K562 (cell line): ENCODE measurements around the gene NEK3. TPM values are rescaled to one million over a fixed set of nuclear protein-coding genes. Genes with fewer than 3 reads are reported as not detected.

Experiments
- BCOR ChIP-seq: fragments of 450-650 bp; IDR thresholded peaks from 2 replicates; pipeline ENCODE4 v1.6.1; 2016
- BRD9 ChIP-seq: fragments of 450-650 bp; IDR thresholded peaks from 2 replicates; pipeline ENCODE4 v1.6.1; 2018; ENCODE audit warnings: low read depth; ENCODE audit not compliant: partially characterized antibody
- polyA plus RNA-seq, 8 experiments: library from polyadenylated mRNA; depleted of rRNA in 4 of 8; stranded (reverse) in 5 of 8; unstranded in 3 of 8; fragments of >200 nt; fragmentation: Nextera tagmentation in 2 of 8; fragmentation: Illumina TruSeq in 1 of 8; extraction: Ambion mirVana in 2 of 8; extraction: Trizol in 1 of 8; gene quantifications; 2 replicates each; pipeline versions ENCODE4 v1.2.1 to v1.2.3, GENCODE V29; 2011 to 2014; ENCODE audit warnings: inconsistent platforms in 1 of 8, missing spikeins in 1 of 8
- total RNA-seq, 7 experiments: library from RNA; depleted of rRNA in 6 of 7; stranded (reverse); fragments of >200 nt in 6 of 7; fragmentation: Illumina TruSeq in 2 of 7; extraction: Trizol in 2 of 7; gene quantifications; 2 replicates each; pipeline versions ENCODE4 v1.2.1 to v1.2.3, GENCODE V29; 2011 to 2021; ENCODE audit warnings: low replicate concordance in 1 of 7
- TF ChIP-seq, protein P1 (sequence below), 2 experiments: fragments of 450-650 bp; IDR thresholded peaks; 2 replicates each; pipeline ENCODE4 v1.6.1; 2018; ENCODE audit warnings: mild to moderate bottlenecking in 2 of 2, low read depth in 1 of 2; ENCODE audit not compliant: partially characterized antibody in 2 of 2
- TF ChIP-seq, protein P2 (sequence below): fragments of 450-650 bp; IDR thresholded peaks from 2 replicates; pipeline ENCODE4 v1.6.1; 2016; ENCODE audit warnings: mild to moderate bottlenecking, moderate library complexity
- TF ChIP-seq, protein P3 (sequence below), 2 experiments: IDR thresholded peaks; 2 replicates each; pipeline ENCODE4 v1.6.1; 2011; ENCODE audit warnings: borderline replicate concordance in 1 of 2, control low read depth in 1 of 2, low read depth in 1 of 2, low read length in 1 of 2, mild to moderate bottlenecking in 1 of 2, mixed read lengths in 1 of 2, moderate library complexity in 1 of 2; ENCODE audit not compliant: insufficient read depth in 1 of 2, insufficient read length in 1 of 2, poor library complexity in 1 of 2, severe bottlenecking in 1 of 2; ENCODE audit errors: extremely low read depth in 1 of 2
- TF ChIP-seq, protein P4 (sequence below): fragments of 200-800 bp; sonication (Bioruptor generic); IDR thresholded peaks from 2 replicates; pipeline ENCODE4 v1.6.1; 2017; ENCODE audit warnings: missing genetic modification characterization, missing compliant biosample characterization

Gene NEK3
- total and polyA plus RNA-seq, 9 of the 15 experiments (the other 6 are each of a cell fraction or from before 2014, with no cell fraction given) = 6.2 to 11.0 (median 9.3) TPM

DNA sequence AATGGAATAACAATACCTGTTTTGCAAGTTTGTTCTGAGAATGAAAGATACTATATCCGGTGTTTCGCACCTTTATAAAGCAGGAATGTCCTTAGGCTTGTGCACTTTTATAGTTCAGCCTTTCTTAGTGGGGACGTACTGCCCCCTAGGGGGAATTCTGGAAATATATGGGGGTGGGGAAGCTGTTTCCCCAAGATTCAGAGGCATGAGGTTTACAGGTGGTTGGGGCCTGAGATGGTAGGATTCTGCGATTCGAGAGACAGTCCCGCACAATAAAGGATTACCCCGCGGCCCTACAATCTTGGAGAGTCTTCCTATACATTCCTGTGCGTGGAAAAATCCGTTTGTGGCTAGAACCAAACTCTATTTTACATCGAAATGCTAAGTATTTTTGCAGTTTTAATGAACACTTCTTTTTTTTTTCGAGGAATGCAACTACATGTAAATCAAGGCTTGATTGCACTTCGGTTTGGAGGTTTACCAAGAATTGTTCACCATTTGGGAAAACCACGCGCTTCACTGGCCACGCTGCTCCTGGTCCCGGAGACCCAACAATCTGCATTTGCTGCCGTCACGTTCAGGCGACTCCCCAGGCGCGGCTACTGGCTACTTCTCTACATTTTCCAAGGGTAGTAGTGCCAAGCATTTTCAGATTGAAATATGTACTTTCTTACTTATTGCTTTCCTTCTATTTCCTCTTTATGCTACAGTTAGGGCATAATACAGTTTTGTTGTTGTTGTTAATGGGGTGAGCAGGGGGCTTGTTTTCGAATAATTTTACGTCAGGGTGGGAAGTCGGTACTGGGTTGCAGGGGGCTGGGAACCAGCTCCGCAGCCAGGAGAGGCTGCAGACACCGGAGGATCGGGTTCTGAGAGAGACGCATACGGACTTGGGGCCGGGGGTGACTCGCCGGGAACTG, 31.4 kb downstream of the NEK3 start (continued):
- TF ChIP-seq, protein P1, sequence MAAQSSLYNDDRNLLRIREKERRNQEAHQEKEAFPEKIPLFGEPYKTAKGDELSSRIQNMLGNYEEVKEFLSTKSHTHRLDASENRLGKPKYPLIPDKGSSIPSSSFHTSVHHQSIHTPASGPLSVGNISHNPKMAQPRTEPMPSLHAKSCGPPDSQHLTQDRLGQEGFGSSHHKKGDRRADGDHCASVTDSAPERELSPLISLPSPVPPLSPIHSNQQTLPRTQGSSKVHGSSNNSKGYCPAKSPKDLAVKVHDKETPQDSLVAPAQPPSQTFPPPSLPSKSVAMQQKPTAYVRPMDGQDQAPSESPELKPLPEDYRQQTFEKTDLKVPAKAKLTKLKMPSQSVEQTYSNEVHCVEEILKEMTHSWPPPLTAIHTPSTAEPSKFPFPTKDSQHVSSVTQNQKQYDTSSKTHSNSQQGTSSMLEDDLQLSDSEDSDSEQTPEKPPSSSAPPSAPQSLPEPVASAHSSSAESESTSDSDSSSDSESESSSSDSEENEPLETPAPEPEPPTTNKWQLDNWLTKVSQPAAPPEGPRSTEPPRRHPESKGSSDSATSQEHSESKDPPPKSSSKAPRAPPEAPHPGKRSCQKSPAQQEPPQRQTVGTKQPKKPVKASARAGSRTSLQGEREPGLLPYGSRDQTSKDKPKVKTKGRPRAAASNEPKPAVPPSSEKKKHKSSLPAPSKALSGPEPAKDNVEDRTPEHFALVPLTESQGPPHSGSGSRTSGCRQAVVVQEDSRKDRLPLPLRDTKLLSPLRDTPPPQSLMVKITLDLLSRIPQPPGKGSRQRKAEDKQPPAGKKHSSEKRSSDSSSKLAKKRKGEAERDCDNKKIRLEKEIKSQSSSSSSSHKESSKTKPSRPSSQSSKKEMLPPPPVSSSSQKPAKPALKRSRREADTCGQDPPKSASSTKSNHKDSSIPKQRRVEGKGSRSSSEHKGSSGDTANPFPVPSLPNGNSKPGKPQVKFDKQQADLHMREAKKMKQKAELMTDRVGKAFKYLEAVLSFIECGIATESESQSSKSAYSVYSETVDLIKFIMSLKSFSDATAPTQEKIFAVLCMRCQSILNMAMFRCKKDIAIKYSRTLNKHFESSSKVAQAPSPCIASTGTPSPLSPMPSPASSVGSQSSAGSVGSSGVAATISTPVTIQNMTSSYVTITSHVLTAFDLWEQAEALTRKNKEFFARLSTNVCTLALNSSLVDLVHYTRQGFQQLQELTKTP (IDR thresholded peaks at IDR 0.05; ENCODE audit: low read depth in 1 of 2, partially characterized antibody in 2 of 2) = peak in 1 of 2 experiments; percentile 86
- TF ChIP-seq, protein P2, sequence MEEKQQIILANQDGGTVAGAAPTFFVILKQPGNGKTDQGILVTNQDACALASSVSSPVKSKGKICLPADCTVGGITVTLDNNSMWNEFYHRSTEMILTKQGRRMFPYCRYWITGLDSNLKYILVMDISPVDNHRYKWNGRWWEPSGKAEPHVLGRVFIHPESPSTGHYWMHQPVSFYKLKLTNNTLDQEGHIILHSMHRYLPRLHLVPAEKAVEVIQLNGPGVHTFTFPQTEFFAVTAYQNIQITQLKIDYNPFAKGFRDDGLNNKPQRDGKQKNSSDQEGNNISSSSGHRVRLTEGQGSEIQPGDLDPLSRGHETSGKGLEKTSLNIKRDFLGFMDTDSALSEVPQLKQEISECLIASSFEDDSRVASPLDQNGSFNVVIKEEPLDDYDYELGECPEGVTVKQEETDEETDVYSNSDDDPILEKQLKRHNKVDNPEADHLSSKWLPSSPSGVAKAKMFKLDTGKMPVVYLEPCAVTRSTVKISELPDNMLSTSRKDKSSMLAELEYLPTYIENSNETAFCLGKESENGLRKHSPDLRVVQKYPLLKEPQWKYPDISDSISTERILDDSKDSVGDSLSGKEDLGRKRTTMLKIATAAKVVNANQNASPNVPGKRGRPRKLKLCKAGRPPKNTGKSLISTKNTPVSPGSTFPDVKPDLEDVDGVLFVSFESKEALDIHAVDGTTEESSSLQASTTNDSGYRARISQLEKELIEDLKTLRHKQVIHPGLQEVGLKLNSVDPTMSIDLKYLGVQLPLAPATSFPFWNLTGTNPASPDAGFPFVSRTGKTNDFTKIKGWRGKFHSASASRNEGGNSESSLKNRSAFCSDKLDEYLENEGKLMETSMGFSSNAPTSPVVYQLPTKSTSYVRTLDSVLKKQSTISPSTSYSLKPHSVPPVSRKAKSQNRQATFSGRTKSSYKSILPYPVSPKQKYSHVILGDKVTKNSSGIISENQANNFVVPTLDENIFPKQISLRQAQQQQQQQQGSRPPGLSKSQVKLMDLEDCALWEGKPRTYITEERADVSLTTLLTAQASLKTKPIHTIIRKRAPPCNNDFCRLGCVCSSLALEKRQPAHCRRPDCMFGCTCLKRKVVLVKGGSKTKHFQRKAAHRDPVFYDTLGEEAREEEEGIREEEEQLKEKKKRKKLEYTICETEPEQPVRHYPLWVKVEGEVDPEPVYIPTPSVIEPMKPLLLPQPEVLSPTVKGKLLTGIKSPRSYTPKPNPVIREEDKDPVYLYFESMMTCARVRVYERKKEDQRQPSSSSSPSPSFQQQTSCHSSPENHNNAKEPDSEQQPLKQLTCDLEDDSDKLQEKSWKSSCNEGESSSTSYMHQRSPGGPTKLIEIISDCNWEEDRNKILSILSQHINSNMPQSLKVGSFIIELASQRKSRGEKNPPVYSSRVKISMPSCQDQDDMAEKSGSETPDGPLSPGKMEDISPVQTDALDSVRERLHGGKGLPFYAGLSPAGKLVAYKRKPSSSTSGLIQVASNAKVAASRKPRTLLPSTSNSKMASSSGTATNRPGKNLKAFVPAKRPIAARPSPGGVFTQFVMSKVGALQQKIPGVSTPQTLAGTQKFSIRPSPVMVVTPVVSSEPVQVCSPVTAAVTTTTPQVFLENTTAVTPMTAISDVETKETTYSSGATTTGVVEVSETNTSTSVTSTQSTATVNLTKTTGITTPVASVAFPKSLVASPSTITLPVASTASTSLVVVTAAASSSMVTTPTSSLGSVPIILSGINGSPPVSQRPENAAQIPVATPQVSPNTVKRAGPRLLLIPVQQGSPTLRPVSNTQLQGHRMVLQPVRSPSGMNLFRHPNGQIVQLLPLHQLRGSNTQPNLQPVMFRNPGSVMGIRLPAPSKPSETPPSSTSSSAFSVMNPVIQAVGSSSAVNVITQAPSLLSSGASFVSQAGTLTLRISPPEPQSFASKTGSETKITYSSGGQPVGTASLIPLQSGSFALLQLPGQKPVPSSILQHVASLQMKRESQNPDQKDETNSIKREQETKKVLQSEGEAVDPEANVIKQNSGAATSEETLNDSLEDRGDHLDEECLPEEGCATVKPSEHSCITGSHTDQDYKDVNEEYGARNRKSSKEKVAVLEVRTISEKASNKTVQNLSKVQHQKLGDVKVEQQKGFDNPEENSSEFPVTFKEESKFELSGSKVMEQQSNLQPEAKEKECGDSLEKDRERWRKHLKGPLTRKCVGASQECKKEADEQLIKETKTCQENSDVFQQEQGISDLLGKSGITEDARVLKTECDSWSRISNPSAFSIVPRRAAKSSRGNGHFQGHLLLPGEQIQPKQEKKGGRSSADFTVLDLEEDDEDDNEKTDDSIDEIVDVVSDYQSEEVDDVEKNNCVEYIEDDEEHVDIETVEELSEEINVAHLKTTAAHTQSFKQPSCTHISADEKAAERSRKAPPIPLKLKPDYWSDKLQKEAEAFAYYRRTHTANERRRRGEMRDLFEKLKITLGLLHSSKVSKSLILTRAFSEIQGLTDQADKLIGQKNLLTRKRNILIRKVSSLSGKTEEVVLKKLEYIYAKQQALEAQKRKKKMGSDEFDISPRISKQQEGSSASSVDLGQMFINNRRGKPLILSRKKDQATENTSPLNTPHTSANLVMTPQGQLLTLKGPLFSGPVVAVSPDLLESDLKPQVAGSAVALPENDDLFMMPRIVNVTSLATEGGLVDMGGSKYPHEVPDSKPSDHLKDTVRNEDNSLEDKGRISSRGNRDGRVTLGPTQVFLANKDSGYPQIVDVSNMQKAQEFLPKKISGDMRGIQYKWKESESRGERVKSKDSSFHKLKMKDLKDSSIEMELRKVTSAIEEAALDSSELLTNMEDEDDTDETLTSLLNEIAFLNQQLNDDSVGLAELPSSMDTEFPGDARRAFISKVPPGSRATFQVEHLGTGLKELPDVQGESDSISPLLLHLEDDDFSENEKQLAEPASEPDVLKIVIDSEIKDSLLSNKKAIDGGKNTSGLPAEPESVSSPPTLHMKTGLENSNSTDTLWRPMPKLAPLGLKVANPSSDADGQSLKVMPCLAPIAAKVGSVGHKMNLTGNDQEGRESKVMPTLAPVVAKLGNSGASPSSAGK = peak; percentile 55
- TF ChIP-seq, protein P3, sequence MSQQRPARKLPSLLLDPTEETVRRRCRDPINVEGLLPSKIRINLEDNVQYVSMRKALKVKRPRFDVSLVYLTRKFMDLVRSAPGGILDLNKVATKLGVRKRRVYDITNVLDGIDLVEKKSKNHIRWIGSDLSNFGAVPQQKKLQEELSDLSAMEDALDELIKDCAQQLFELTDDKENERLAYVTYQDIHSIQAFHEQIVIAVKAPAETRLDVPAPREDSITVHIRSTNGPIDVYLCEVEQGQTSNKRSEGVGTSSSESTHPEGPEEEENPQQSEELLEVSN (IDR thresholded peaks at IDR 0.05; ENCODE audit: borderline replicate concordance in 1 of 2, extremely low read depth in 1 of 2, insufficient read depth in 1 of 2, insufficient read length in 1 of 2, low read depth in 1 of 2, low read length in 1 of 2, poor library complexity in 1 of 2, severe bottlenecking in 1 of 2) = peak in 1 of 2 experiments; percentile 16
- TF ChIP-seq, protein P4, sequence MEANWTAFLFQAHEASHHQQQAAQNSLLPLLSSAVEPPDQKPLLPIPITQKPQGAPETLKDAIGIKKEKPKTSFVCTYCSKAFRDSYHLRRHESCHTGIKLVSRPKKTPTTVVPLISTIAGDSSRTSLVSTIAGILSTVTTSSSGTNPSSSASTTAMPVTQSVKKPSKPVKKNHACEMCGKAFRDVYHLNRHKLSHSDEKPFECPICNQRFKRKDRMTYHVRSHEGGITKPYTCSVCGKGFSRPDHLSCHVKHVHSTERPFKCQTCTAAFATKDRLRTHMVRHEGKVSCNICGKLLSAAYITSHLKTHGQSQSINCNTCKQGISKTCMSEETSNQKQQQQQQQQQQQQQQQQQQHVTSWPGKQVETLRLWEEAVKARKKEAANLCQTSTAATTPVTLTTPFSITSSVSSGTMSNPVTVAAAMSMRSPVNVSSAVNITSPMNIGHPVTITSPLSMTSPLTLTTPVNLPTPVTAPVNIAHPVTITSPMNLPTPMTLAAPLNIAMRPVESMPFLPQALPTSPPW (CRISPR knock-in tag) = 0 out of 2 replicates have a peak, but pooled peaks have one; percentile 33
- TF ChIP-seq BCOR (peak; percentile 26; the same call in 1 of the 2 replicates), BRD9 (peak; percentile 81)
